Measurements from ENCODE around the gene DGKG. TPM values are rescaled to one million over a fixed set of nuclear protein-coding genes. Genes with fewer than 3 reads are reported as not detected.

DGKG gene
- total RNA-seq, 1 donor from 2014 or later: 0.71 TPM

- intact Hi-C loops (cut with micrococcal nuclease): loop anchor here (2.0 to 5.0 kb wide), 2 partner anchors 35 to 83 kb away; no protein-coding TSS in a partner anchor
These were observed 211.8 kb downstream of the DGKG start for GRCh38 chr3:186150041-186150830.

DNA sequence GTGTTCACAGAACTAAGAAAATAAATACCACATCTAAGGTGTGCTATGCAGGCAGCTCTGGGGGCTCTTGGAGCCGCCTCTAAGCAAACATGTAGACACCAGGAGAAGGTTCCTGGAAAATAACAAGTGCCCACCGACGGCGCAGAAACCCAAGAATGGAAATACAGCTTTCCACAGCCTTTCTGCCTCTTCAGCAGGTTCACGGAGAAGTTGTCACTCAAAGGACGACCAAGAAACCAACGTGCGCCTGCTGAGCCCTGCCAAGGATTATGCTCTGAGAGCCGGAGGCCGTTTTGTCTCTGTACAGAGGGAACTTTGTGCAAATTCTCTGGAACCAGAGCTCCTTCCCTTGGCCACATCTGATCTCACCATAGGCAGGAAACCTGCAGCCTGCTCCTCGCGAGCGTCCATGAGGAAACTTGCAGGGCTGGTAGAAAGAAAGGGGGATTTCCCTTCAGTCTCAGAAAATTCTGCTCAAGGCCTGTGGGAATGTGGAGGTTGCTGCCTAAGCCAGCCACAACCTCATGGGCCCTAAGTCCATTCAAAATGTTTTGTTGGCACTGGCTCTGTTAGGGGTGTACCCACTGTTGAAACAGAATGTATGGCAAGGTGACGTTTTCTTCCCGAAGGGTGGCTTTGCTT, 212.6 kb downstream of the DGKG start:
- intact Hi-C loops (cut with micrococcal nuclease): no loop called here

DNA sequence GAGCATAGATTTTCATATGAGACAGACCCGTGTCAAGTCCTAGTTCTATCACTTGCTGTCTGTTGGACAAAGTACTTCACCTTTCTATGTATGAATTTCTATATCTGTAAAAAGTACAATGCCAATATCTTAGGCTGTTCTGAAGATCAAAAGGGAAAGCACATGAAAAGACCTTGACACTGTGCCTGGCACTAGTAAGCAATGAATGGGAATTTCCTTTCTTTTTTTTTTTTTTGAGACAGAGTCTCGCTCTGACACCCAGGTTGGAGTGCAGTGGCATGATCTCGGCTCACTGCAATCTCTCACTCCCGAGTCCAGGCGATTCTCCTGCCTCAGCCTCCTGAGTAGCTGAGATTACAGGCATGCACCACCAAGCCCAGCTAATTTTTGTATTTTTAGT, 217.8 kb downstream of the DGKG start:
- intact Hi-C loops (cut with micrococcal nuclease): no loop called here

- intact Hi-C loops (cut with micrococcal nuclease): no loop called here
These were observed 218.8 kb downstream of the DGKG start for GRCh38 chr3:186143250-186143649.

DNA sequence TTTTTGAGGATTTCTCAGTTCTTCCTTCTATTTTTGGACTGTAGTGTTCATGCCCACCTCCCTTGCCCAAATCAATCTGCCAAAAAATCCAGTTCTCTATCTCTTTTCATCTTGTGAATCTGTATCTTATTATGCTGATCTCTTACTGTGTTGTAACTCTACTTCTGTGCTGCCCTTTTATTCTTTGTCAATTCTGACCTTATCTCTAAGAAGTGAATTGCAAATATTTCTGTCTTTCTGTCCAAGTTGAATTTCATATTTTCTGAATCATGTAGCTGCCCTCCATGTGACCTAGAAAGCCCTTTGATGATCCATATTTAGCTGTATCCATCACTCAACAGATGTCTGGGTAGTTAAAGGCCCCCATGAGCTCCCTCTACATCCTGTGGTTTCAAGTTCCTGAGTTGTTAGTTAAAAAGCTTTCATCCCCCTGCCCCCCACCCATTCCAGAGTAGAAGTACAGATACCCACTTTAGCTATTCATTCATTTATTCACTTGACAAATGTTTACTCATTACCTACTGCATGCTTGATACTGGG, 219.6 kb downstream of the DGKG start:
- intact Hi-C loops (cut with micrococcal nuclease): no loop called here

- intact Hi-C loops (cut with micrococcal nuclease): no loop called here
These were observed 220.2 kb downstream of the DGKG start for GRCh38 chr3:186141790-186142189.

GRCh38 chr3:186138272-186138981, 223.6 kb downstream of the DGKG start:
- intact Hi-C loops (cut with micrococcal nuclease): no loop called here

DNA sequence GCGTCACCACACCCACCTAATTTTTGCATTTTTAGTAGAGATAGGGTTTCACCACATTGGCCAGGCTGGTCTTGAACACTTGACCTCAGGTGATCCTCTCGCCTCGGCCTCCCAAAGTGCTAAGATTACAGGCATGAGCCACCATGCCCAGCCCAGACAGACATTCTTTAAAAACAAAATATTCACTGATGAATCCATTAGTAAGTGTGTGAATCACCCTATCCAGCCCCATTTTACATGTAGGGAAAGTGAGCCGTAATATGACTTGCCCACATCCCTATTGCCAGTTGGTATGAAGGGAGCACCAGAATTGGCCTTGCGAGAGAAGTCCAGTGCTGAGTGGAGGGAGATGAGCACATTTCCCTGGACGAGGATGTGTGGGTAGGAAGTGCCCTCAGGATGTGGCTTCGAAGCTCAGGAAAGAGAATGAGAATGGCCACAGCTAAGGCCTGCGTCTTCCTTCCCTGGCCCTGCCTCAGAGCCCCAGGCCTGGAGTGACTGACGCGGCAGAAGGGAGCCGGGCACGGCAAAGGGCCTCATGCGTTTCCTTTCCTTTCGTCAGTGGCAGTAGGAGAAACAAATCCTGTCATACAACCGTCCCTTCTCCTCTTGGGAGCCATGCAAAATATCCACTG, 224.9 kb downstream of the DGKG start:
- intact Hi-C loops (cut with micrococcal nuclease): no loop called here

DNA sequence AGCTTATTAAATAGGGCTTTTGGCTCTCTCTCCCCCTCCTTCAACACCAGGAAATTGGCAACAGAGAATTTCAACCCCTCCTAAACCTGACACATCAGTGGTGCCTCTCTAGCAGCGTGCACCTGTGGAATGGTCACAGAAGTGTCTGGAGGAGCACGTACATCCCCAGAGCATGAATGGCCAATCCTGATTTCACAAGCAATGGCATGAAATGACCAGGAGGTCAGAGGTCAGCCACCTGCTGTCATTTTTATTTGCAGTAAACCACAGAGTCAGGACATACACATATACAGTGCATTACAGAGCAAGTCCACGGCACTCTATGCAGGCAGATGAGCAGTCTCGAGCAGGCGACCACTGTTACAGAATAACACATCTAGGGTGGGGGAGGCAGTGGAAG, 228.1 kb downstream of the DGKG start:
- intact Hi-C loops (cut with micrococcal nuclease): no loop called here

- intact Hi-C loops (cut with micrococcal nuclease): no loop called here
These were observed 229.5 kb downstream of the DGKG start for GRCh38 chr3:186132487-186132886.

GRCh38 chr3:186129206-186129605, 232.8 kb downstream of the DGKG start:
- intact Hi-C loops (cut with micrococcal nuclease): no loop called here

DNA sequence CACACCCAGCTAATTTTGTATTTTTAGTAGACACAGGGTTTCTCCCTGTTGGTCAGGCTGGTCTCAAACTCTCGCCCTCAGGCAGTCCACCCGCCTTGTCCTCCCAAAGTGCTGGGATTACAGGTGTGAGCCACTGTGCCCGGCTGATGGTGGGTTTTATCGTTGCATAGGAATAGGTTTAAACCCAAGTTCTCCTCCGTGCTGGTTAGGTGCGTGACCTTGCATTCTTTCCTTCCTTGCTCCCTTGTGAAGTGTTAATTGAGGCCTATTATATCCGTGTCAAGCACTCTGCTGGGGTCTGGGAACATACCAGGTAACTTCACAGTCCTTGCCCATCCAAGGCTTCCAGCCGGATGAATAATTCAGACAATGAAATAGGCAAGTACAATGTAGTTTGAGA, 233.9 kb downstream of the DGKG start:
- intact Hi-C loops (cut with micrococcal nuclease): no loop called here

- intact Hi-C loops (cut with micrococcal nuclease): no loop called here
These were observed 234.6 kb downstream of the DGKG start for GRCh38 chr3:186127463-186127862.

- intact Hi-C loops (cut with micrococcal nuclease): no loop called here
These were observed 236.9 kb downstream of the DGKG start for GRCh38 chr3:186125118-186125517.

GRCh38 chr3:186124592-186124991, 237.4 kb downstream of the DGKG start:
- intact Hi-C loops (cut with micrococcal nuclease): no loop called here

DNA sequence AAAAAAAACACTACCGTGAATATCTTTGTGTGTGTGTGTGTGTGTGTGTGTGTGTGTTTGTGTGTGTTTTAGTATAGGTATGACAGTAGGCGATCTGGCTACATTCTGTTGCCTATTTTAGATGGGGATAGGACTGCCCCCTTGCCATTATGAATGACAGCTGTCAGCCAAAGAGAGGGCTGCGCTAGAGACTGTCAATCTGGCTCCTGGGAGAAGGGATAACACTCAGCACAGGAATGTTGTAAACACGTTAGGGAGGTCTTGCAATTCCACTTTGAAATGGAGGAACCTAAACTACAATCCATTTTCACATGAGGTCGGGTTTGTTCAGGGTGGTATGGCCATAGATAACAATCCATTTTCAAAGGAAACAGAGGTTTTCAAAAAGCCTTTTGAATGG, 239.0 kb downstream of the DGKG start:
- intact Hi-C loops (cut with micrococcal nuclease): no loop called here

DNA sequence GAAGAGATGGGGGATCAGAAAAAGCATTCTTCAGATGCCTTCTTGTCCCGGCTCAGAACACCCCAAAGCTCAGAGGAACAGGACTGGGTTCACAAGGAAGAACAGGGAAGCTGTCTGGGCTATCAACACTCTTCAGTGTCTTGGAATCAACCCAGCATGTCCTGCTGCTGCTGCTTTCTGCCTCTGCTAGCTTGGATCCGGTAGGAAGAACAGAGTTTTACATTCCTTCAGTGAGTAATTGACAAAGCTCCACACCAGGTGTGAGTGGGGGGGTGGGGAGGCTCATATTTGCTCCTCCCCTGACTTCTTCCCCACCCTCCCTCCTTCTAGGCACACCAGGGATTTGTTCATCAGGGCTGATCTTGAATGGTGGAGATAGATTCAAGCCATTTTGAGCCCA, 240.1 kb downstream of the DGKG start:
- intact Hi-C loops (cut with micrococcal nuclease): no loop called here

DNA sequence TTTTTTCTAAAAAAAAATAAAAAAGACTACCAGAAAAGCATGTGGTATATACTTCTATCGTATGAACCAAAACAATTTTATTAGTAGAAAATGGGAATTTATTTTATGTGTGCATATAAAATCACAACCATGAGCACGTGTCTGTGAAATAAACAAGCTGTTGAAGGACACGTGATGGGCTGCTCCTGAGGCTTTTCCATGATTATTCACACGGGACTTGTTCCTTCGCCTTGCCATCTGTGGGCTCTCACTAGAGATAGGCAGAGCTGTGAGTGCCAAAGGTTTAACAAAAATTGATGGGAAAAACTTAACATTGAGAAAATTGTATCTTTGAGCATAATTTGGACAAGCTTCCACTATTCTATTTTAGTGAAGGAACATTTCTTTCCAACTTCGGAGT, 240.8 kb downstream of the DGKG start:
- intact Hi-C loops (cut with micrococcal nuclease): no loop called here

DNA sequence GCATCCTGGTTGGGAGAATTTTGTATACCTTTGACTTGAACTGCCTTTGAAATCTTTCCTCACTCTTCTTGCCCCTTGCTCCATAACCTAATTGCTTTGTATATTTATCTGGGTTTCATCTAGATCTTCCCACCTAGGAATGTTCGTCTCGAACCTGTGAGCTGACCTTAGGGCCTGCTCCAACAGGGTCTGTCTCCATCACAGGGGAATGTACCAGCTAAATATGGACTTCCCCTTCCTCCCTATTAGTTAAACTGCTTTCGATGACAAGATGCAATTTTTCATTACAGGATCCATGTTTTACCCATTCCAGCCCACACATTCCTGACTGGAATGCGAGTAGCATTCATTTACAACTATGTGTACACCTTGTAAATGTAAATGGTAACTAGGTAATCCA, 242.5 kb downstream of the DGKG start:
- intact Hi-C loops (cut with micrococcal nuclease): no loop called here

DNA sequence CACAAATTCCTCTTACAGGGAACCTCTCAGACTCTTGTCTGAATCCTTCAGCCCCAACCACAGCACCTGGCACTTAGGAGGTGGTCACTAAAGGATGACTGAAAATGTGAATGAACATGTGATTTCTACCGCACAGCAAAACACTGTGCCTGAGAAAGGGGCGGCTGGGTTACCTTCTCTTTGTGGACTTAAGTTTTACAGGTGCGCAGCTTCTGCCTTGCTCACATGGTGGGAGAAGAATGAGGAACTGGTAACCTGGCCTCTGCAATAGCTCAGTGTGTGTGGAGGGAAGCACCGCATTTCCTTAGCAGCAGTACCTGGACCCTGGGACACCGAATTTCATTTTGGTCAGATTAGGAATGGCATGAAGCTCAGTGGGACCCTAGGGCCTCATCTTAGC, 243.3 kb downstream of the DGKG start:
- intact Hi-C loops (cut with micrococcal nuclease): no loop called here

- intact Hi-C loops (cut with micrococcal nuclease): no loop called here
These were observed 244.4 kb downstream of the DGKG start for GRCh38 chr3:186117521-186118134.

All from T-helper 1 cell treated with Interleukin-12 subunit alpha and Interleukin-12 subunit beta and Interleukin-4 antibody, amounts not matched to agents 30 ng/mL and 1 ng/mL, for 36 hours (primary cell).